ENCODE results near the gene RHOT2. TPM values are rescaled to one million over a fixed set of nuclear protein-coding genes. Genes with fewer than 3 reads are reported as not detected.
A peak's percentile ranks its signal among the peaks of the same experiment; 100 is the strongest.

The RHOT2 gene
- polyA plus RNA-seq, 1 donor (not counting 4 experiments of a cell fraction or from before 2014, with no cell fraction given): 58.7 TPM

DNA sequence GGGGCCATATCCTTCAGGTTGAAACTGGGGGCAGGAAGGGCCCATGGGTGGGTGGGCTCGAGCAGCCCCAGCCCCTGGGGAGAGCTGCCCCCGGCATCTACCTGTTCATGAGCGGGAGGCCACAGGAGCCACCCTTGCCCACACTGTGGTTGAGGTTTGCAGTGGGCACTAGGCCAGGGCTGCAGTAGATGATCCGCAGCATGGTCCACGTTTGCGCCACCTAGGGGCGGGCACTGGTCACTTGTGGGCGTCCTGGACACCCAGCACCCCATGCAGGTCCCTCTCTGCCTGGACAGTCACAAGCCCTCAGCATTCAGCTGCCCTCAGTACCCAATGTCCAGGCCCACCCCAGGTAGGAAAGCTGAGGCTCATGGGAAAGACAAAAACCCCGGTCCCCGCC lies 18.0 kb downstream of the RHOT2 start:
- Histone ChIP-seq H3K9me1 (ENCODE audit: control insufficient read depth, extremely low read depth, insufficient read depth, low read length) (no peaks in the 10 kb centered on the region), H3K4me3 (ENCODE audit: control insufficient read depth in 2 of 3, extremely low read depth in 1 of 3, insufficient read depth in 2 of 3, low read depth in 1 of 3, low read length in 3 of 3) (no peak overlapping the region), H3K36me3 (ENCODE audit: control insufficient read depth in 2 of 2, extremely low read depth in 1 of 2, insufficient read depth in 2 of 2, low read length in 2 of 2) (peaks cover 12 to 37% of the 10 kb centered on the region in 2 experiments), H3K9ac (ENCODE audit: control insufficient read depth, extremely low read depth, insufficient read depth, low read length) (no peak overlapping the region), H3K27me3 (ENCODE audit: control insufficient read depth, extremely low read depth, insufficient read depth, low read length) (peaks cover 2% of the 10 kb centered on the region), H3K27ac (ENCODE audit: control insufficient read depth, insufficient read depth, low read length) (no peak overlapping the region), H3K9me3 (ENCODE audit: control insufficient read depth, low read depth, low read length) (no peaks in the 10 kb centered on the region), H3K4me1 (ENCODE audit: control insufficient read depth, extremely low read depth, insufficient read depth, low read length) (peaks cover 33% of the 10 kb centered on the region), H4K20me1 (ENCODE audit: control insufficient read depth, extremely low read depth, insufficient read depth, low read length) (peaks cover 15% of the 10 kb centered on the region), H2AFZ (ENCODE audit: control insufficient read depth, low read length) (no peak overlapping the region), H3K4me2 (ENCODE audit: control insufficient read depth, extremely low read depth, insufficient read depth, low read depth, low read length) (no peak overlapping the region), H3K79me2 (ENCODE audit: control insufficient read depth, insufficient read depth, low read length) (peaks cover 39% of the 10 kb centered on the region)
- dilution Hi-C loops (cut with MboI; ENCODE audit: extremely low pct_ligation_motif_present, low sequenced_read_pairs): no loop called here
- TF ChIP-seq EZH2 (IDR thresholded peaks at IDR 0.05; ENCODE audit: low read length): no peak
- TF ChIP-seq, protein P1, sequence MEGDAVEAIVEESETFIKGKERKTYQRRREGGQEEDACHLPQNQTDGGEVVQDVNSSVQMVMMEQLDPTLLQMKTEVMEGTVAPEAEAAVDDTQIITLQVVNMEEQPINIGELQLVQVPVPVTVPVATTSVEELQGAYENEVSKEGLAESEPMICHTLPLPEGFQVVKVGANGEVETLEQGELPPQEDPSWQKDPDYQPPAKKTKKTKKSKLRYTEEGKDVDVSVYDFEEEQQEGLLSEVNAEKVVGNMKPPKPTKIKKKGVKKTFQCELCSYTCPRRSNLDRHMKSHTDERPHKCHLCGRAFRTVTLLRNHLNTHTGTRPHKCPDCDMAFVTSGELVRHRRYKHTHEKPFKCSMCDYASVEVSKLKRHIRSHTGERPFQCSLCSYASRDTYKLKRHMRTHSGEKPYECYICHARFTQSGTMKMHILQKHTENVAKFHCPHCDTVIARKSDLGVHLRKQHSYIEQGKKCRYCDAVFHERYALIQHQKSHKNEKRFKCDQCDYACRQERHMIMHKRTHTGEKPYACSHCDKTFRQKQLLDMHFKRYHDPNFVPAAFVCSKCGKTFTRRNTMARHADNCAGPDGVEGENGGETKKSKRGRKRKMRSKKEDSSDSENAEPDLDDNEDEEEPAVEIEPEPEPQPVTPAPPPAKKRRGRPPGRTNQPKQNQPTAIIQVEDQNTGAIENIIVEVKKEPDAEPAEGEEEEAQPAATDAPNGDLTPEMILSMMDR (optimal IDR thresholded peaks at IDR 0.05 in 1 of 3, IDR thresholded peaks at IDR 0.05 in 1 of 3, conservative IDR thresholded peaks at IDR 0.05 in 1 of 3; ENCODE audit: extremely low read depth in 1 of 3, insufficient read depth in 2 of 3, low read length in 3 of 3): peak; percentile 36 to 79 (median 72)
- FAIRE-seq (no peak), DNase-seq (ENCODE audit: low read depth, low spot score) (no peak)

DNA sequence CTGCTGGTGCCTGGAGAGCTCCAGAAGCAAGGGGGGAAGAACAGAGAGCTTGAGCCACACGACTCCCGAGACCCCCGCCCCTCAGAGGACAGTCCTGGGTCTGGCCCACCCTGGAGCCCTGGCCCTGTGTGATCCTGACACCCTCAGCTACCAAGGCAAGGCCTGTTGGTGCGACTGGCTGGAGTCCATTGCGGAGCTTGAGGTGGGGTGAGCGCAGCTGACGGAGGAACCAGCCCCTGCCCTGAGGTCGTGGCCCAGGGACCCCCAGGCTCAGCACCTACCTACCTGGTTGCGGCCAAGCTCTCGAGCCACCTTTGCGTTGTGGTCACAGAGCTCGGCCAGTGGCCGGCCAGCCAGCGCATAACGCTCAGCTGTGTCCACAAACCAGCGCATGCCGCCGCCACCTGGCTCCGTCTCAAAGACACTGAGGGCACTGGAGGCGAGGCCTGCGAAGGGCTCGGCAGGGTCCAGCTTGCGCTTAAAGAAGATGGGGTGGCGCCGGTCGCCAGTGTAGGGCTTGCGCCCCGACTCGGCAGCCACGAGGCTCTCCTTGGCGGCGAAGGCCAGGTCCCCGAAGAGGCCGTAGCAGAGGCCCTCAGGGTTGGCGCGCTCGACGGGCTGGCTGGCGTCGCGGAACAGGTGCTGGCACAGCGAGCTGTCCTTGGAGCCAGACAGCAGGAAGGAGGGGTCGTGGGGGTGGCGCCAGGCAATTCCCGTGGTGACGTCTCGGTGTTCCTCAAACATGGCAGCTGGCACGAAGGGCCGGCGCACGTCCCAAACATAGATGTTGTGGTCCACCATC lies 18.7 kb downstream of the RHOT2 start:
- FAIRE-seq: no peak
- Histone ChIP-seq H3K9me3 (ENCODE audit: control insufficient read depth, low read depth, low read length) (no peaks in the 10 kb centered on the region), H3K4me1 (ENCODE audit: control insufficient read depth, extremely low read depth, insufficient read depth, low read length) (peaks cover 28% of the 10 kb centered on the region), H3K9ac (ENCODE audit: control insufficient read depth, extremely low read depth, insufficient read depth, low read length) (no peak overlapping the region), H3K27me3 (ENCODE audit: control insufficient read depth, extremely low read depth, insufficient read depth, low read length) (peaks cover 7% of the 10 kb centered on the region), H2AFZ (ENCODE audit: control insufficient read depth, low read length) (no peak overlapping the region), H3K4me3 (ENCODE audit: control insufficient read depth in 2 of 3, extremely low read depth in 1 of 3, insufficient read depth in 2 of 3, low read depth in 1 of 3, low read length in 3 of 3) (no peak overlapping the region), H3K36me3 (ENCODE audit: control insufficient read depth in 2 of 2, extremely low read depth in 1 of 2, insufficient read depth in 2 of 2, low read length in 2 of 2) (peaks cover 10 to 33% of the 10 kb centered on the region in 2 experiments), H3K9me1 (ENCODE audit: control insufficient read depth, extremely low read depth, insufficient read depth, low read length) (no peaks in the 10 kb centered on the region), H3K27ac (ENCODE audit: control insufficient read depth, insufficient read depth, low read length) (no peak overlapping the region), H3K4me2 (ENCODE audit: control insufficient read depth, extremely low read depth, insufficient read depth, low read depth, low read length) (no peak overlapping the region), H4K20me1 (ENCODE audit: control insufficient read depth, extremely low read depth, insufficient read depth, low read length) (peaks cover 8% of the 10 kb centered on the region), H3K79me2 (ENCODE audit: control insufficient read depth, insufficient read depth, low read length) (peaks cover 32% of the 10 kb centered on the region)
- TF ChIP-seq, protein P1 (optimal IDR thresholded peaks at IDR 0.05 in 1 of 3, IDR thresholded peaks at IDR 0.05 in 1 of 3, conservative IDR thresholded peaks at IDR 0.05 in 1 of 3; ENCODE audit: extremely low read depth in 1 of 3, insufficient read depth in 2 of 3, low read length in 3 of 3): no peak
- TF ChIP-seq EZH2 (IDR thresholded peaks at IDR 0.05; ENCODE audit: low read length): no peak
- DNase-seq (ENCODE audit: low read depth, low spot score): no peak
- dilution Hi-C loops (cut with MboI; ENCODE audit: extremely low pct_ligation_motif_present, low sequenced_read_pairs): no loop called here

All from keratinocyte (primary cell).